WERI-Rb-1 (cell line): Measurements from ENCODE around the gene FLOT1.
"Not testable (repeated sequence)": the region's sequence is repeated elsewhere in the genome, so short reads cannot be mapped to it uniquely, and the experiment has no call there.

Experiments used
- DNase-seq: peaks from one replicate; pipeline ENCODE4 v3.0.0-alpha.2; 2020
- H3K27ac ChIP-seq: fragments of 250-450 bp; sonication (Bioruptor Pico); 2 replicates; pipeline ENCODE4 v1.5.1; 2020; ENCODE audit warnings: mild to moderate bottlenecking, moderate library complexity
- H3K27me3 ChIP-seq: fragments of 250-450 bp; sonication (Bioruptor Pico); 2 replicates; pipeline ENCODE4 v1.5.1; 2021; ENCODE audit warnings: mild to moderate bottlenecking, low read depth, moderate library complexity; ENCODE audit not compliant: insufficient read depth, severe bottlenecking
- H3K36me3 ChIP-seq: fragments of 250-450 bp; sonication (Bioruptor Pico); 2 replicates; pipeline ENCODE4 v1.5.1; 2020; ENCODE audit warnings: mild to moderate bottlenecking, moderate library complexity
- H3K4me3 ChIP-seq: 2 replicates; pipeline ENCODE4 v1.5.1; 2011; ENCODE audit warnings: low read depth, mild to moderate bottlenecking, control low read depth, low read length
- H3K9me3 ChIP-seq: fragments of 250-450 bp; sonication (Bioruptor Pico); 2 replicates; pipeline ENCODE4 v1.5.1; 2021; ENCODE audit warnings: mild to moderate bottlenecking, moderate library complexity; ENCODE audit not compliant: severe bottlenecking
- CTCF ChIP-seq: IDR thresholded peaks from 2 replicates; pipeline ENCODE4 v1.5.1; 2011; ENCODE audit warnings: low read depth, mild to moderate bottlenecking, control low read depth, inconsistent platforms, low read length

FLOT1 gene

DNA sequence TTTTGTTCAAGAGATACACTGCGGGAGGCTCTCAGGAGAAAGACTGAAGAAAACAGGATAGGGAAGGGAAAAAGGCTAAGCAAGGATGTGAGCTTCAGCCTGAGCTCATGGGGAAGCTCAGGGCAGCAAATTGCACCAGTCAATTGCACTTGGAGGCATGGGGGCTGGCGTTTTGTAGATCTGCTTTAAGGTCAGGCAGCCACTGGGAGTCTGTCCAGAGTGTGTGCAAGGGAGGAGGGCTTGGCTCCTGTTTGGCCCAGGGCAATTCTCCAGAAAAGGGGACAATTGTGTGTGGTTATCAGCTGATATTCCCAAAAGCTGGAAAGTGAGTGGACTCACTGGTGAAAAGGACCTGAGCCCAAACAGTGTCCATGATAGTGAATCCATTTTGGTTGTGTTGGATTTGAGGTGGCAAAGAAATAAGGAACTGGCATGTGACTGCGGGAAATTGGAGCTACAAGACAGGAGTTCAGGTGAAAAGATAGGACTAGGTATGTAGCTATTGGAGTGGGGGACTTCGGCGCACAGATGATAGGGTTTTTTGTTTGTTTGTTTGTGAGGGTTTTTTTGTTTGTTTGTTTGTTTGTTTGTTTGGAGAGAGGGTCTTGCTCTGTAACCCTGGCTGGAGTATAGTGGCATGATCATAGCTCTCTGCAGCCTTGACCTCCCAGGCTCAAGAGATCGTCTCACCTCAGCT lies 24.1 kb upstream of the FLOT1 start:
- TF ChIP-seq CTCF = no peak
- H3K36me3 ChIP-seq = no peaks in the 10 kb centered on the region
- no peaks in the 10 kb centered on the region for H3K9me3 ChIP-seq
- no peaks in the 10 kb centered on the region for H3K27me3 ChIP-seq
- H3K27ac ChIP-seq = no peak overlapping the region
- H3K4me3 ChIP-seq = no peak overlapping the region
- no peak for DNase-seq

DNA sequence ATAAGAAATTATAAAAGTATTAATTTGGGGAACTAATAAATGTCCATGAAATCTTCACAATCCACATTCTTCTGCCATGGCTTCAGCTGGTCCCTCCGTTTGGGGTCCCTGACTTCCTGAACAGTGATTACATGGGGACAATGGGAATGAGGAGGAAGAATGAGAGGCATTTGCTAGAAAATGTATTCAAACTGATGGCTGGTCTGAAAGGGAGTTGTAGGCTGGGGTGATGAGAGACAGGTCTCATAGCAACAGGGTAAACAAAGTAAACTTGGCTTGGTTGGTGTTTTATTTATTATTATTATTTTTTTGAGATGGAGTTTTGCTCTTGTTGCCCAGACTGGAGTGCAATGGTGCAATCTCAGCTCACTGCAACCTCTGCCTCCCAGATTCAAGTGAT lies 23.0 kb upstream of the FLOT1 start:
- H3K27ac ChIP-seq, DNase-seq, H3K27me3 ChIP-seq, H3K9me3 ChIP-seq, H3K4me3 ChIP-seq, H3K36me3 ChIP-seq: not testable (repeated sequence)

DNA sequence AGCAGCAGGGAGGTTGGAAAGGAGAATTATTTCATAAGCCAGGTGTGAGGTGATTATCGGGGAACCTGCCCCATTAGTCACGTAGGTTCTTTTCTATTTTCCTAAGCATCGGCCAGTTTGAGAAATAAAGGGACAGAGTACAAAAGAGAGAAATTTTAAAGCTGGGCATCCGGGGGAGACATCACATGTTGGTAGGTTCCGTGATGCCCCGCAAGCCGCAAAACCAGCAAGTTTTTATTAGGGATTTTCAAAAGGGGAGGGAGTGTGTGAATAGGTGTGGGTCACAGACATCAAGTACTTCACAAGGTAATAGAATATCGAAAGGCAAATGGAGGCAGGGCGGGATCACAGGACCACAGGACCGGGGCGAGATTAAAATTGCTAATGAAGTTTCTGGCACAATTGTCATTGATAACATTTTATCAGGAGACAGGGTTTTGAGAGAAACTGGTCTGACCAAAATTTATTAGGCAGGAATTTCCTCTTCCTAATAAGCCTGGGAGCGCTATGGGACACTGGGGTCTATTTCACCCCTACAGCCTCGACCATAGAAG lies 22.1 kb upstream of the FLOT1 start:
- H3K27me3 ChIP-seq, H3K9me3 ChIP-seq, H3K27ac ChIP-seq, DNase-seq, H3K36me3 ChIP-seq: not testable (repeated sequence)
- peak overlapping the region; percentile 17 for H3K4me3 ChIP-seq

DNA sequence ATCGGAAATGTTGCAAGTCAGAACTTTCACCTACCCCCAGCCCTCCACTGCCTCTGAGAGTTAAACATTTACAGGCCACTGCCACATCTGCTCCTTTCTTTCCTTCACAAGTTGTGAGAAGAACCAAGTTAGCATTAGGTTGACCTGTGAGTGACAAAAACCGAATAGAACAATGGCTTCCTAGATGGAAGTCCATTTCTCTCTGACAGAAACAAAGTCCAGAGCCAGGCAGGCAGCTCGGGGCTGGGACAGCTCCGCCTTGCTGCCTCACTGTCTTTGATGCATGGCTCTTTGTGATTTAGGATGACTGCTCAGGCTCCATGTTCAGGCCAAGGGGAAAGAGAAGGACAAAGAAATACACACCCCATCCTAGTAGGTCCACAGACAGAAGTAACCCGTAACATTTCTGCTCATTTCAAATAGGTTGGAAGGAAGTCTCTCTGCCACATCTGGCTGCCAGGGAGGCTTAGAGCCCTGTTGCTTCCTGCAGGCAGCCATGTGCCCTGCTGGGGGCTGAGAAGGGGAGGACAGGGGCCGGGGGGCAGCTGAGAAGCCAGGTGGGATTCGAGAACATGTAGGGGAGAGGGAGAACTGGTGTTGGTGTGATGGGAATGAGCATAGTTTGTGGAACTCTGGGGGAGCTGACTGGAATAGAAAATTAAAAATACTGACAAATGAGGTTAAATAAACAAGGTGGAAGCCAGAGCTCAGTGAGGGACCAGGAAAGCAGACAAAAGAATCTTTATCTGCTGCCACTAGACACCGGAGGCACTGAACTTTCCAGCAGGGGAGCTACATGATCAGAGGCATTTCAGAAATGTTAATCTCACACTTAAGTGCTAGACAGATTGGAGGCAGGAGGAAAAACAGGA lies 21.4 kb upstream of the FLOT1 start:
- H3K4me3 ChIP-seq = peak overlapping the region; percentile 17
- no peaks in the 10 kb centered on the region for H3K9me3 ChIP-seq
- peak; percentile 76 for DNase-seq
- no peaks in the 10 kb centered on the region for H3K27me3 ChIP-seq
- no peaks in the 10 kb centered on the region for H3K36me3 ChIP-seq
- H3K27ac ChIP-seq = peak overlapping the region; percentile 39
- TF ChIP-seq CTCF = peak; percentile 25; the same call in 1 of the 2 replicates

DNA sequence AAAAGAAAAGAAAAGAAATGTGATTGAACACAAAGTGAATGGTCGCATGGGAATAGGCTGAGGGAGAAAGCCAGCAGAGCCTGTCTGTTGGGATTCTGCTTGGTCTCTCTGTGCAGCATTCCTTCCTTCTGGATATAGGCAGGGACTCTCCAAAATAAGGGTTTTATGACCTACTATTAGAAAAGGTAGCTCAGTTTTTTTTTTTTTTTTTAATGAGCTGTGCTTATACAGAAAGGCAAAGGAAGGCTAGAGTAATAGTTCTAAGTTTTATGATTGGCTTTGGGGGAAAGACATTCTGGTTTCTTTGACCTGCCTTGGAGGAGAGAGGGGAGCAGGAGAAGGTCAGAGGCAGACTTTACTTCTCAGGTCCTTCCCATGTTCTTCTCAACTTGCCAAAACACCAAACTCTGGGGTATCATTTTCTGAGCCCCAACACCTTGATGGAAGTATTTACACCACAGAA lies 20.7 kb upstream of the FLOT1 start:
- Histone ChIP-seq H3K4me3 (no peak overlapping the region), H3K9me3 (no peaks in the 10 kb centered on the region), H3K27me3 (no peaks in the 10 kb centered on the region), H3K27ac (no peak overlapping the region), H3K36me3 (no peaks in the 10 kb centered on the region)
- no peak for DNase-seq
- TF ChIP-seq CTCF = no peak

- H3K9me3 ChIP-seq = no peaks in the 10 kb centered on the region
- TF ChIP-seq CTCF = no peak
- no peak for DNase-seq
- H3K36me3 ChIP-seq = no peaks in the 10 kb centered on the region
- H3K27ac ChIP-seq = no peak overlapping the region
- H3K27me3 ChIP-seq = no peaks in the 10 kb centered on the region
- H3K4me3 ChIP-seq = no peak overlapping the region
Measured at GRCh38 chr6:30761791-30762429, 19.4 kb upstream of the FLOT1 start.
